ENCODE measurements around the gene KAZN.
"Not testable (repeated sequence)": the region's sequence is repeated elsewhere in the genome, so short reads cannot be mapped to it uniquely, and the experiment has no call there.

KAZN gene

DNA sequence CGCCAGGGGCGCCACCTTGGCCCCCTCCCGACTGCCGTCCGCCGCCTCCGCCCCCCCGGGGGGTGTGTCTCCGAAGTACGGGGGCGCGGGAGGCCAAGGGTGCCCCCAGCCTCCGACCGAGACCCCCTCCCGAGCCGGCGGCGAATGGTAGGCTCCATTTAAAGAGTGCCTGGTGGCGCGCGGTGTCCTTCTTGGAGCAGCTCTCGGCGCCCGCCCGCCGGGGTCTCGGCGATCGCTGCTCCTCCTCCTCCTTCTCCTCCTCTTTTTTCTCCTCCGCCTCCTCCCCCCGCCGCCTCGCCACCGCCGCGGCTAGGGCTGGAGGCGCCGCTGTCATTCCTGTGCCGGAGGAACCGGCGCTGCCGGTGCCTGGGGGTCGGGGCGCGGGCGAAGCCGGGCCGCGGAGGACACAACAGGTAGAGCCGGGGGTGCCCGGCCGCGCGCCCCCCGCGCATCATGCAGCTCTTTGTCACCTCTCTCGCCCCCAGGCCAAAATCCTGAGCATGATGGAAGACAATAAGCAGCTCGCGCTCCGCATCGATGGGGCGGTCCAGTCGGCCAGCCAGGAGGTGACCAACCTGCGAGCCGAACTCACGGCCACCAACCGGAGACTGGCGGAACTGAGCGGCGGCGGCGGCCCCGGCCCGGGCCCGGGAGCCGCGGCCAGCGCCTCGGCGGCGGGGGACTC, at the start of gene KAZN:
Gene KAZN (plus strand): TSS at position 188 of the 685 bp plus-strand sequence.
- DNase-seq (ENCODE audit: low spot score), result peak; percentile 26

GRCh38 chr1:14549897-14550620, 48.4 kb upstream of the KAZN start:
- DNase-seq (ENCODE audit: low spot score), result no peak

- DNase-seq (ENCODE audit: low spot score), result no peak
These were observed 47.1 kb upstream of the KAZN start for GRCh38 chr1:14551386-14551785.

- no peak for DNase-seq (ENCODE audit: low spot score)
These were observed 46.1 kb upstream of the KAZN start for GRCh38 chr1:14552246-14552965.

DNA sequence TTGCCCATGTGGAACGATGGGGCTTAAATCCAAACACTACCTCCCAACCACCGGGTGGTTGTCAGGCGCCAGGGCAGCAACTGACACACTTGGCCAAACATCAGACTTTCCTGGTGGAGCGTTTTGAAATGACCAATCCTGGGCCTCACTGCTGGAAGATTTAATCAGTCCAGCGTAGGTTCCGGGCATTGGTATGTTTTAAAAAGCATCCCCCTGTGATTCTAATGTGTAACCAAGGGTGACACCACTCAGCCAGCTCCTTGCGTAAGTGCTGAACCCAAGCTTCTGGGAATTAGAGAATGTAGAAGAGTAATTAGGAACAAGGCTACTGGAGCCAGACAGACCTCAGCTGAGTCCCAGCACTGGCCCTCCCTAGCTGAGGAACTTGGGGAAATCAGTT, 44.8 kb upstream of the KAZN start:
- DNase-seq (ENCODE audit: low spot score), result no peak

- DNase-seq (ENCODE audit: low spot score), result no peak
These were observed 43.4 kb upstream of the KAZN start for GRCh38 chr1:14555091-14555490.

- DNase-seq (ENCODE audit: low spot score), result peak; percentile 72
These were observed 37.3 kb upstream of the KAZN start for GRCh38 chr1:14561014-14561693.

DNA sequence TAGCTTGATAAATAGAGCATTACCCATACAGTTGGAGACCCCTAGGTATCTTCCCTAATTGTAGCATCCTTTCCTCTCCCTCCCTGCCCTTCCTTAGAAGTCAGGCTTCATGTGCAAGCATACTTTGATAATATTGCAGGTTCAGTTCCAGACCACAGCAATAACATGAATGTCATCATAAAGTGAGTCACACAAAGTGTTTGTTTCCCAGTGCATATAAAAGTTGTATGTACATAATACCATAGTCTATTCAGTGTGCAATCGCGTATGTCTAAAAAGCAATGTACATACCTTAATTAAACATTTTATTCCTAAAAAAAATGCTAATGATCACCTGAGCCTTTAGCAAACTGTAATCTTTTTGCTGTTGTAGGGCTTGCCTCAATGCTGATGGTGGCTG, 33.4 kb upstream of the KAZN start:
- no peak for DNase-seq (ENCODE audit: low spot score)

GRCh38 chr1:14567056-14567455, 31.4 kb upstream of the KAZN start:
- no peak for DNase-seq (ENCODE audit: low spot score)

GRCh38 chr1:14567903-14568302, 30.6 kb upstream of the KAZN start:
- no peak for DNase-seq (ENCODE audit: low spot score)

DNA sequence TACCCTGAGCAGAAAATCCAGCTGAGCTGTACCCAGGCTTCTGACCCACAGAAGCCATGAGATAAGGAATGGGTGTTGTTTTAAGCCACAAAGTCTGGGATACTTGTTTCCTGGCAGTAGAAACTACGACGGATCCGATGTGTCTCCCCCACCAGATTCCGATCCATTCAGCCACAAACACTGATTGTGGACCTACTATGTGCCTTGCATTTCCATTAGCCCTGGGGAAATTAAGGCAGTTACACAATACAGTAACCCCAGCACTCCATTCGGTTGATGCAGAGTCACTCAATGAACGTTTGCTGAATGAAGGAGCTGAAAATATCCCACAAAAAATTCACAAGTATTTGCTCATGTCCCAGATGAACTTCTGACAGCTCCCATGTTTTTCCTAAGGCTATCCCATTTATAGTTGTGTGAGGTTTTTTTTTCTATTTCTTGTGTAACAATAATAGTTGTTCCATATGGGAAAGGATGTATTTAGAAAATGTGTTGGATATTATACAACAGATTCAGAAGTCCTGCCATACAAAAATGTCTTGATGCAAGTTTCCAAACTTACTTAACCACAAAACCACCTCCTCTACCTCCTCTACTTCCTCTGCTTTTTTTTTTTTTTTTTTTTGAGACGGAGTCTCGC, 29.6 kb upstream of the KAZN start:
- no peak for DNase-seq (ENCODE audit: low spot score)

- no peak for DNase-seq (ENCODE audit: low spot score)
These were observed 28.0 kb upstream of the KAZN start for GRCh38 chr1:14570514-14570913.

GRCh38 chr1:14571810-14572767, 26.4 kb upstream of the KAZN start:
- DNase-seq (ENCODE audit: low spot score), result no peak

DNA sequence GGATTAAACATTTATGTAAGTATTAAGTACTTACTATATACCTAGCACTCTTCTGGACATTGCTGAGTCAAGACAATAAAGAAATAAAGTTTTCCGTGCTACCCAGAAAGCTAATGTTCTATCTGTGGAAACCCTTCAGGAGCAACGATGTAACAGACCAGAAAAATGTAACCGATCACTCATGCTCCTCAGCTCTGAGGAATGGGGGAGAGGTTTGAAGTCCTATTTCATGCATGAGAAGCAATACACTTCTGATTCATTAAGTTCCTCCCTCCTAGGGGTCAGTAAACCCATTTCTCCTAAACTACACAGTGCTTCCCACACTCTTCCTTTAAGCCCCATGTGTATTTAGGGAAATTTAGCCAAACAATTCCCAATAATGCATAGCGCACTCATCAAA, 25.6 kb upstream of the KAZN start:
- no peak for DNase-seq (ENCODE audit: low spot score)

DNA sequence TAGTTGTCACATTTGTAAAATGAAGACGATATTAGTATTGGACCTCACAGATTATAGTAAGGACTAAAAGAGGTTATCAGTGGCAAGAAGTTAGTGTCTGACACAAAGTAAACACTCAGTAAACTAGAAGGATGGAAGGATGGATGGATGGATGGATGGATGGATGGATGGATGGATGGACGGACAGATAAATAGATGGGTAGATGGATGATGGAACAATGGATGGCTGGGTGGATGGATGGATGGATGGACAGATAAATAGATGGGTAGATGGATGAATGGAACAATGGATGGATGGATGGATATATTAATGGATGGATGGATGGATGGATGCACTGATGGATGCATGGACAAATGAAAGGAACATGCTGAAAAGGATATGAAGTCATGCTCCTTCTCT, 22.3 kb upstream of the KAZN start:
- no peak for DNase-seq (ENCODE audit: low spot score)

DNA sequence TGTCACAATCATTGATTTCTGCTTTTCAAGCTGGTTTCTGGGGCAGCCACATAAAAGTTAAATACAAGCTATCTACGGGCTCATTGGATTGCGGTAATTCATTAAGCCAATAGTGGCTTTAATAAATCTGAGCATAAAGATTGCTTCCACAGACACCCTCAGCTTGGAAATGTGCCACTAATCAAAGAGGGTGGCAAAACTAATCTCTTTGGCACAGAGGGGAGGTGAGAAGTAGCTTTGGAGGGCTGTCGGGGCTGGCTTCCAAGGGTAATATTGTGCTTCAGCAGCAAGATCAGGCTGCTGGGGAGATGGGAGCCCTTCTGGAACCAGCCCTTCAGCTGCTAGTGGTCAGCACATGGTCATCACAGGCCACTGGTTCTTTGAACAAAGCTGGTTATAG, 21.2 kb upstream of the KAZN start:
- no peak for DNase-seq (ENCODE audit: low spot score)

- DNase-seq (ENCODE audit: low spot score), result peak; percentile 46
These were observed 20.3 kb upstream of the KAZN start for GRCh38 chr1:14578156-14578555.

DNA sequence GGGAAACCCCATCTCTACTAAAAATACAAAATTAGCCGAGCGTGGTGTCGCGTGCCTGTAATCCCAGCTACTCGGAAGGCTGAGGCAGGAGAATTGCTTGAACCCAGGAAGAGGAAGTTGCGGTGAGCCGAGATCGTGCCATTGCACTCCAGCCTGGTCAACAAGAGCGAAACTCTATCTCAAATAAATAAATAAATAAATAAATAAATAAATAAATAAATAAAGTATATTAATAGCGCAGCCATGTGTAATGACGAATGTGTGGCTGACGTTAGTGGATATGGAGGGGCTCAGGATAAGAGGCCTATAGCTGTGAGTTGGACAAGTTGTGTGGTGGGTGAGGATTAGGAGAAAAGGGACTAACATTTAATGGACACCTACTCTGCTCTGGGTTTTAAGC, 18.2 kb upstream of the KAZN start:
- DNase-seq (ENCODE audit: low spot score), result not testable (repeated sequence)

DNA sequence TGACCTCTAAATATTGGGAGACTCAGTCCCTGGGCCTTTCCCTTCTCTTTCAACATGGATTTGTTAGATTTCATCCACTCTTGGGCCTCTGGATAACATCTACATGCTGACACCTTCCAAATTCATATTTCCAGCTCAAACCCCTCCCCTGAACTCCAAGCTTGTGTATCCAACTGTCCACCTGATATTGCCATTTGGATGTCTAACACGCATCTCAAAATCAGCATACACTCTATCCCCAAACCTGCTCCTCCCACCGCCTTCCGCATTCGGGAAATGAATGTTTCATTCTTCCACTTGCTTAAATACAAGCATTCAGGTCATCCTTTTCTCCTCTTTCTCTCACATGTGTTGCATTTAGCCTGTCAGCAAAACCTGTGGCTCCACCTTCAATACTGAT, 17.5 kb upstream of the KAZN start:
- no peak for DNase-seq (ENCODE audit: low spot score)

- no peak for DNase-seq (ENCODE audit: low spot score)
These were observed 14.7 kb upstream of the KAZN start for GRCh38 chr1:14583788-14584187.

GRCh38 chr1:14585728-14586127, 12.8 kb upstream of the KAZN start:
- DNase-seq (ENCODE audit: low spot score), result no peak
